Measurements from ENCODE around the gene CIAO2A. TPM values are rescaled to one million over a fixed set of nuclear protein-coding genes. Genes with fewer than 3 reads are reported as not detected.
A peak's percentile ranks its signal among the peaks of the same experiment; 100 is the strongest.
"Not testable (repeated sequence)": the region's sequence is repeated elsewhere in the genome, so short reads cannot be mapped to it uniquely, and the experiment has no call there.

CIAO2A gene
- total RNA-seq, 4 donors from 2014 or later = 26.6 to 65.2 (median 55.1) TPM

GRCh38 chr15:64067564-64068030, 26.0 kb downstream of the CIAO2A start:
- intact Hi-C loops (cut with DNase I; ENCODE audit: low total_unique reads) = loop anchor here (1.0 to 5.0 kb wide), 3 partner anchors 125 to 465 kb away; no protein-coding TSS in a partner anchor
- TF ChIP-seq CTCF (IDR thresholded peaks at IDR 0.05 in 4 of 5, conservative IDR thresholded peaks at IDR 0.05 in 1 of 5) (peak; percentile 78 to 93 (median 87)), POLR2A (IDR thresholded peaks at IDR 0.05) (no peak)
- Histone ChIP-seq H3K27me3 (no peaks in the 10 kb centered on the region), H3K4me3 (no peak overlapping the region), H3K4me1 (peaks cover 22 to 34% of the 10 kb centered on the region in 2 donors), H3K9me3 (no peaks in the 10 kb centered on the region), H3K36me3 (no peaks in the 10 kb centered on the region), H3K27ac (peak overlapping the region in 2 of 4 donors; percentile 4 to 94)
- in situ Hi-C loops (cut with MboI; ENCODE audit: low sequenced_read_pairs in 4 of 4) = loop anchor here (5.0 to 25.0 kb wide), 3 partner anchors 180 to 455 kb away; no protein-coding TSS in a partner anchor
- ATAC-seq = peak; percentile 11 to 19
- DNase-seq = peak; percentile 37 to 61

- peaks cover 15 to 23% of the 10 kb centered on the region in 2 donors for H3K4me1 ChIP-seq
- H3K9me3 ChIP-seq = no peaks in the 10 kb centered on the region
- in situ Hi-C loops (cut with MboI; ENCODE audit: low sequenced_read_pairs in 4 of 4) (loop anchor here (5.0 to 25.0 kb wide), 3 partner anchors 179 to 454 kb away; no protein-coding TSS in a partner anchor), intact Hi-C loops (cut with DNase I; ENCODE audit: low total_unique reads) (loop anchor here (5.0 kb wide), 2 partner anchors 124 to 464 kb away; no protein-coding TSS in a partner anchor)
- TF ChIP-seq CTCF (IDR thresholded peaks at IDR 0.05 in 4 of 5, conservative IDR thresholded peaks at IDR 0.05 in 1 of 5) (no peak), POLR2A (IDR thresholded peaks at IDR 0.05) (no peak)
- H3K27me3 ChIP-seq = no peaks in the 10 kb centered on the region
- no peak for DNase-seq
- no peak overlapping the region for H3K27ac ChIP-seq
- H3K4me3 ChIP-seq = no peak overlapping the region
- no peak for ATAC-seq
- no peaks in the 10 kb centered on the region for H3K36me3 ChIP-seq
Measured at GRCh38 chr15:64066451-64066850, 27.2 kb downstream of the CIAO2A start.

GRCh38 chr15:64060716-64061115, 32.9 kb downstream of the CIAO2A start:
- no peak for DNase-seq
- no peak for ATAC-seq
- Histone ChIP-seq H3K4me3 (no peak overlapping the region), H3K9me3 (no peaks in the 10 kb centered on the region), H3K27ac (no peak overlapping the region), H3K4me1 (no peaks in the 10 kb centered on the region), H3K36me3 (no peaks in the 10 kb centered on the region), H3K27me3 (no peaks in the 10 kb centered on the region)
- no peak for TF ChIP-seq CTCF (IDR thresholded peaks at IDR 0.05 in 4 of 5, conservative IDR thresholded peaks at IDR 0.05 in 1 of 5)
- no peak for TF ChIP-seq POLR2A (IDR thresholded peaks at IDR 0.05)
- in situ Hi-C loops (cut with MboI; ENCODE audit: low sequenced_read_pairs in 4 of 4) (loop anchor here in 2 of 4 donors (25.0 kb wide), 2 partner anchors 173 to 448 kb away; no protein-coding TSS in a partner anchor), intact Hi-C loops (cut with DNase I; ENCODE audit: low total_unique reads) (no loop called here)

GRCh38 chr15:64059104-64059503, 34.5 kb downstream of the CIAO2A start:
- H3K27me3 ChIP-seq; DNase-seq; ATAC-seq; H3K36me3 ChIP-seq; H3K4me1 ChIP-seq; intact Hi-C loops (cut with DNase I; ENCODE audit: low total_unique reads); H3K4me3 ChIP-seq; H3K9me3 ChIP-seq; H3K27ac ChIP-seq: not testable (repeated sequence)
- in situ Hi-C loops (cut with MboI; ENCODE audit: low sequenced_read_pairs in 4 of 4) = loop anchor here in 3 of 4 donors (10.0 to 25.0 kb wide), 3 partner anchors 114 to 447 kb away; no protein-coding TSS in a partner anchor

- H3K36me3 ChIP-seq = no peaks in the 10 kb centered on the region
- no peak for TF ChIP-seq POLR2A (IDR thresholded peaks at IDR 0.05)
- TF ChIP-seq CTCF (IDR thresholded peaks at IDR 0.05 in 4 of 5, conservative IDR thresholded peaks at IDR 0.05 in 1 of 5) = no peak
- ATAC-seq = no peak
- no peaks in the 10 kb centered on the region for H3K4me1 ChIP-seq
- H3K27ac ChIP-seq = no peak overlapping the region
- H3K4me3 ChIP-seq = no peak overlapping the region
- no peak for DNase-seq
- in situ Hi-C loops (cut with MboI; ENCODE audit: low sequenced_read_pairs in 4 of 4) = loop anchor here in 3 of 4 donors (10.0 to 25.0 kb wide), 3 partner anchors 113 to 446 kb away; no protein-coding TSS in a partner anchor
- H3K9me3 ChIP-seq = no peaks in the 10 kb centered on the region
- no peaks in the 10 kb centered on the region for H3K27me3 ChIP-seq
- intact Hi-C loops (cut with DNase I; ENCODE audit: low total_unique reads) = no loop called here
Measured at GRCh38 chr15:64058279-64058678, 35.4 kb downstream of the CIAO2A start.

GRCh38 chr15:64053674-64054073, 40.0 kb downstream of the CIAO2A start:
- intact Hi-C loops (cut with DNase I; ENCODE audit: low total_unique reads); H3K4me3 ChIP-seq; H3K27me3 ChIP-seq; H3K9me3 ChIP-seq; DNase-seq; H3K36me3 ChIP-seq; ATAC-seq; H3K27ac ChIP-seq; H3K4me1 ChIP-seq: not testable (repeated sequence)
- in situ Hi-C loops (cut with MboI; ENCODE audit: low sequenced_read_pairs in 4 of 4) = loop anchor here in 3 of 4 donors (10.0 to 25.0 kb wide), 3 partner anchors 109 to 441 kb away; no protein-coding TSS in a partner anchor
